GM18907 (cell line): ENCODE measurements around the gene SLC43A2.
A peak's percentile ranks its signal among the peaks of the same experiment; 100 is the strongest.
"Not testable (repeated sequence)": the region's sequence is repeated elsewhere in the genome, so short reads cannot be mapped to it uniquely, and the experiment has no call there.

Experiments used
- ATAC-seq: cut with Tn5 transposase; IDR thresholded peaks from one replicate; pipeline ENCODE4 v1.9.1; 2021; ENCODE audit warnings: mild to moderate bottlenecking, moderate library complexity; ENCODE audit not compliant: unreplicated experiment

Gene SLC43A2

DNA sequence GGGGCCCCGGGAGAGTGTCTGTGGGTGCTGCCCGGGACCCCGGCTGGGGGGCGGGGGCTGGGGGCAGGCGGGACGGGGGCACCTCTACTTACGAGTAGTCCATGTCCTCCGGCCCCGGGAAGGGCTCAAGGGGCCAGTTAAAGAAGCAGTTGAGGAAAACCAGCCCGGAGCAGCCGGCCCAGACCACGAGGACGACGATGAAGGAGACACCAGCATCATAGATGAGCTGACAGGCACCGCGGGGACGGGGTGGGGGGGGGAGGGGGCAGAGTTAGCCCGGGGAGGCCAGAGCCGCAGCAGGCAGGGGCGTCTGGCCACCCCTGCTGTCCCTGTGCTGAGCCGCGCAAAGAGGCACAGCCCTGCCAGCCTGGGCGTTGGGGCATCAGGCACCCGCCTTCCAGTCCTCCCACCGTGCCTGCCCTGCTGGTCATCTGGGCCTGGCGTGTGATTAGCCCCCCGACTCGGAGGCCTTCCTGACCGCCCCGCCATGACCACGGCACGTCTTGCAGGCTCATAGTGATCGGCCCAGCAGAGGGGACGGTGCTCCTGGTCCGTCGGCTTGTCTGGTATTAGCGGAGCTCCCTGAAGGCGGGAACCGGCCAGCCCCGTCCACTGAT is 37.1 kb downstream of the SLC43A2 start:
- no peak for ATAC-seq

DNA sequence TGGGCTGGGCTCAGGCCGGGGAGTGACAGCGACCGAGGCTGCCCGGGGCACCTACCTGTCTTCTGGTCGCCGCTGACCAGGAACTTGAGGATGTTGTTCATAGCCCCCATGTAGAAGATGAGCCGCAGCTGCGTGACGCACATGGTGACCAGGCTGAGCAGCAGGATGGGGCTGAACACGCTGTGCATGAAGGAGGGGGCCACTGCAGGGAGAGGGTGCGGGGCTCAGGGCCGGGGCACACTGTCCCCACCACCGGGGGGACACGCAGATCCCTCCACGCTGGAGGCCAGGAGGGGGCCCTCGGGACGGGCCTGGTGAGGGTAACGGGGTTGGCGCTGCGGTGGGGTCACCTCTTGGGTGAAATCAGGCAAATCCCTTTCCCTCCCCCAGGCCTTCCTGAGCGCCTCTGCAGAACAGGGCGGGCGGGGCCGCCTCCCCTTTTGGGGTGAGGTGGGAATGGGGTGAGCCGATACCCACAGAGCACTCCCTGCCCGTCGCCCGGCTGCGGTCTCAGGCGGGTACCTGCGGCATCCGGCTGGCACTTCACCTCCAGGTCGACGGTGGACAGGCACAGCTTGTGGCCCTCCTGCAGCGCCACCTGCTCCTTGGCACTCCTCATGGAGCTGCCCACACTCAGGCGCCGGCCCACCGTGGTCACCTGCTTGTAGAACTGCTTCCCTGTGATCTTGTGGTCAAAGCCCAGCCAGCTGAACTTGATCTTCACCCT is 37.7 kb downstream of the SLC43A2 start:
- no peak for ATAC-seq

DNA sequence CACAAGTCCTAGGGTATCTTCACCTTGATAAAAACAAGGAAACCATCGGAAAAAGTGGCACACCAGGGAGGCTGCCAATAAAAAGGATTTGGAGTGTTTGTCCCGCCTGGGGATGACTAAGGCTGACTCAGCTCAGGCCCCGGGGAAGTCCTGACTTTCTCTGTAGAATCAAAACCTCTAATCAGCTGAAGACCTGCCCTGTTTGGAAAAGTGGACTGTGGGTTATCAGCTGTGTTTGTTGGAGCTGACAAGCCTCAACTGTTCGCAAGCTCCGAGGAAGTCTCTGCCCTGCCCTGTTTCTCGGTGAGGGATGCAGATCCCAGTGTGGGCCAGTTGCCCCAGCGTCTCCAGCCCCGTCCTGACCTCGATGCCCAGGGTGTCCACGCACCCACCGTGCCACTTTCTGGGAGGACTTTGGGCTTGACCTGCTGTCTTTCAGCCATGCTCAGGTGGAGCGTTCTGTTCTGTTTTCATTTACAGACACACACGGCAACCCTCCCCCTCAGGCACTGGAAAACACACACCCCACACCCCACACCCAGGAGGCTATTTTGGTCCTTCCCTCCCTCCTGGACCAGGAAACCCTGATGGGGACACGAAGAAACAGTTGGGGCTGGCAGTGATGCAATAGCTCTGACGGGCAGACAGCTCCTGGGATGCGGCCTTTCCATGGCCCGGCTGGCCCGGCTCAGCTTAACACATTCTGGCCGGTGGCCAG is 38.4 kb downstream of the SLC43A2 start:
- ATAC-seq: no peak

DNA sequence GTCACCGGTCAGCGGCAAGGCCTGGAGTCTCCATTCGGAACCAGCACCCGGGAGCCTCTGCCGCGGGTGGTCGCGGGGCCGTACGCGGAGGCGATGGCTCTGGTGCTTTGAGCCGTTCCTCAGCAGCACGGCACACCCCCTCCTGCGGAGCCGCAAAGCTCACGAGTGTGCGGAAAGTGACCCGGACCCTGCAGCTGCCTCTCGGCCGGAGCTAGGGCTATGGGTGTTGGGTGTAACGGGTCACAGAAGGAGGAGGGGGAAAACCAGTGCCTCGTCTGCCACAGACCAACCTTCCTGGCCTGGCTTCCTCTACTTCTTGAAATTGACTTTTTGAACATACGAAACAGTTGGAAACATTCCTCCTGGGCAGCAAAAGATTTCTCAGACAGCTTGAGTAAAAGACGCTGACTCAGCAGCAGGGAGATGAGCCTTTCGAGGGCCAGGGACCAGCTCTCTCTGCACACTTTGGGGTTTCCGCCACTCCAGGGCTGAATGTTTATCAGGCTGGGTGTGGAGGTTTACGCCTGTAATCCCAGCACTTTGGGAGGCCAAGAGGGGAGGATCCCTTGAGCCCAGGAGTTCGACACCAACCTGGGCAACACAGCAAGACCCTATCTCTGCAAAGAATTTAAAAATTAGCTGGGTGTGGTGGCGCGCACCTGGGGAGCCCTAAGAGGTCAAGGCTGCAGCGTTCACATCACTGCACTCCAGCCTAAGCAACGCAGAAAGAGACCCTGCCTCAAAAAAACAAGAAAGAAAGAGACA is 39.6 kb downstream of the SLC43A2 start:
- no peak for ATAC-seq

DNA sequence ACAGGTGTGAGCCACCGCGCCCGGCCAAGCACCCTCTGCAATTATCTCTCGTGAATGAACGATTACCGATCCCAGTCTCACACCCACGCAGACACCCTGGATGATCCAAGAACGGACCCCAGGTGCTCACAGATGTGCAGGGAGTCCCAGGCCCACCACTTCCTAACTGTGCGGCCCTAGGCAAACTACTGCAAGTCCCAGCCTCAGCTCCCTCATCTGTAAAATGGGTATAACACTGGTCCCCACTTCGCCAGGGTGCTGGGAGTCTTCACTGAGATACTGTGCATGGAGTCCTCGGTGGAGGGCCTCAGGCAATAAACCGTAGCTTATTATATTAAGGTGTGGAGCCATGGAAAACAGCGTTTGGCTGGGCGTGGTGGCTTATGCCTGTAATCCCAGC is 44.5 kb downstream of the SLC43A2 start:
- no peak for ATAC-seq

DNA sequence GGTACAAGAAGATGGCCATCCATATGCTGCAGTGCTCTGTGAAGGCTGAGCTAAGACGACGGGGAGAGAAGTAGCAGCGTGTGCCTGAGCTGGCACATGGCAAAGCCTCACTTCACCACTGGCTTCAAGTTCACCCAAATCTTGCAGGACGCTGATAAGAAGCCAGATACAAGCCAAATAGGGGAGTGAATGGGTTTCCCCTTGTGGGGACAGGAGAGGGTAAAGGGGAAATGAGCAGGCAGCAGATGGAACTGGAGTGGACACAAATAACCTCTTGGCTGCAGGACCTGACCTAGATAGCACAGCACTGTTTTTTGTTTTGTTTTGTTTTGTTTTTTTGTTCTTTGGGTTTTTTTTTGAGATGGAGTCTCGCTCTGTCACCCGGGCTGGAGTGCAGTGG is 45.1 kb downstream of the SLC43A2 start:
- no peak for ATAC-seq

DNA sequence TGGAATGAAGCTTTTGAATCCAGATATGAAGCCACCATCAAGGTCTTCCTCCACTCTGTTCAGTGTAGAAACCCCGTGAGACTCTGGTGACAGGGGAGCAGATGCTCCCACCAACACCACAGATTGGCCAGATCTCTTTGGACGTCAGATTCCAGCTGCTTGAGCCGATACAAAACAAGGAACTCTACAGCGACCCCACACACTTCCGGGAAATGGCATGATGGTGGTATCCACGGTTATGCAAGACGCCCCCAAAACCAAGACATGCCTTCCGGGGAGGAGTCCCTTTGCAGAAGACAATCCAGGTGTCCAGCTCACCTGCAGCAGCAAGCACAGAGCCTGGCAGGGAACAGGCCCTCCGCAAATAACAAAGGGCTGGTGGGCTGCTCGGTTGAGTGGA is 46.3 kb downstream of the SLC43A2 start:
- no peak for ATAC-seq

DNA sequence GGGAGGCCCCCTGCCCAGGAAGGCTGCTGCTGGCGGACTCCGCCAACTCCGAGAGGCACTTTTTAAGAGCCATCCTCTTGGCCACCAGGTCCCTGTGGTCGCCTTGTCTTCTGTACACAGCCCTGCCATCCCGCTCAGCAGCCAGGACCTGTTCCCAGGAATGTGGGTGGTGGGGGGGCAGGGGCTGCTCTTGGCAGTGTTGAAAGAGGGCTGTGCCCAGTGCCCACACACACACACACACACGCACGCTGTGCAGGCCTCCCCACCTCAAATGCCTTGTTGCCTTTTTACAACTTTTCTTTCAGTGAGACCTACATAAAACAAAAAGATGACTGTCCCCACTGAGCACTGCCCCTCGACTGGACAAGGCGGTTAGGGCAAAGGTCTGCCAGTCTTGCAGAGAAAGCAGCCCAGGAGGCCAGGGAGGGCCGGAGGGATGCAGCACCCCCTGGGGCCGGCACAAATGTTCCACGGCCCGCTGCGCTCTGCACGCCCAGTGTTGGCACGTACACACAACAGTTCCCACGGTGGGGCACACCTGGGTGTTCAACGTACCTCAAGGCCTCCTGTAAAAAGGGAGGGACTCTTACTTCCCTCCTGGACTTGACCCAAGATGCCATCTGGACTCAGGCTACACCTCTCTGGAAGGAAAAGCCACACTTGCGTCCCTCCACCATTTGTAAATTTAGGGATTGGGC is 47.5 kb downstream of the SLC43A2 start:
- ATAC-seq: no peak

DNA sequence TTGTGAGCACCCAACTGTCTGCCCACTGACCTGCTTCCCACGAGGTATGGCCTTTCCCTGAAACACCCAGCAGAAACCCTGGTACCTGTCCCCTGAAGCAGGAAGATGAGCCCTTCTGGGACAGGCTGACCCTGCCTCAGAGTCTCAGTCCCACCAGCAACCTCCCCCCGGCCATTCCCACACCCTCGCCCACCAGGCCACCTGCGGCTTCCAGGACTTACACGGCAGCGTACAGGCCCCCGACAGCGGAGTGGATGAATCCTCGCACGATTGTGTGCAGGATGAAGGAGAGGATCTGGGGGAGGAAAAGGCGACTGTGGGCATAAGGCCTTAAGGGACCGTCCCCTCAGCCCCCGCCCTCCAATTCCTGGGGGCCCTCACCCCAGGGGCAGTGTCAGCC is 50.6 kb downstream of the SLC43A2 start:
- ATAC-seq: no peak

DNA sequence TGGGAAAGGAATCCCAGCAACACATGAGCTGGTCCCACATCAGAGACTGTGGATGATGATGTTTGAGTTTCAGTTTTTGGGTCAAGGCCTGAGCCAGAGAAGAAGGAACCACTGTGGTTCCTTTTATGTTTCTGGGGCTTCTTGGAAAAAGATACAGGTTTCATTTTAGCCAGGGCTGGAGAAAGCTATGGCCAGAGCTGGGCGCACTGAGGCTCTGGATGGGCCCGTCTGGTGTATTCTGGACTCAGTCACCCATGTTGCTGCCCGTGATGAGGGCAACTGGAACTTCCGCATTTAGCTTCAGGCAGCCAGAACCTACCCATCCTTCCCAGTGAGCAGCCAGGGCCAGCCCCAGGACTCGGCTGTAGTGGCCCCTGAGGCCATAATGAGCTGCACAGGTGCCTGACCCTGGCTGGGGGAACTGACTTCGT is 51.0 kb downstream of the SLC43A2 start:
- ATAC-seq: no peak

DNA sequence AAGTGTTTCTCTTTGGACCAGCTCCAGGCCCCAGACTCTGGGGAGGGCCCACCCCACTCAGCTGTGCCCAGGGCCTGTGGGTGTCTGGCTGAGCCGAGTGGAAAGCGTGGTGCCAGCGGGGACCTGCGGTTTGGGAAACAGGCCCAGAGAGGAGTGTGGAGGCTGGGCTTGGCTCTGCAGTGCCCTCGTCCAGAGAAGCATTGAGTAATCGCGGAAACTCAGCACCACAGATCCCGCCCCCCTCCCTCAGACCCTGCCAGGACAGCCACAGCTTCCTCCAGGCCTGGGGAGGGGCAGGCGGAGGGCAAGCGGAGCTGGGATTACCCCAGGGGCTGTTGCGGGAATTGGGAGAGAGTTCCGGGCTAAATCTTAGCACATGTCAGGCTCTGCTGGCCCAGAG is 51.5 kb downstream of the SLC43A2 start:
- ATAC-seq: no peak

DNA sequence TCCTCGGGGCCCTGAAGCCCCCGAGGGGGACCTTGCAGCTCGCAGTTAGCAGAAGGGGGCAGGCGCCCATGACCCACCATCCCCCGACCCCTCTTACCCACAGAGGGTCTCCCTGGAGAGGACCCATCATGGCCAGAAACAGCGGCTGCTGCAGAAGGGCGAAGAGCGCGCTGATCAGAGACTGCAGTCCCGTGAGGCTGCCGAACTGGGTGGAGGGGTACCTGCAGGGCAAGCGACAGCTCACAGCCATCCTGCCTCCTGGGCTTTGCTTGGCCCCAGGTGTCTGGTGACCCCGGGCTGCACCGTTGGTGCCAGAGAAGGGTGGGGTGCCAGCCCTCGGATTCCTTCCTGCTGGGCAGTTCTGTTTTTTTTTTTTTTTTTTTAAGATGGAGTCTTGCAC is 52.1 kb downstream of the SLC43A2 start:
- no peak for ATAC-seq

DNA sequence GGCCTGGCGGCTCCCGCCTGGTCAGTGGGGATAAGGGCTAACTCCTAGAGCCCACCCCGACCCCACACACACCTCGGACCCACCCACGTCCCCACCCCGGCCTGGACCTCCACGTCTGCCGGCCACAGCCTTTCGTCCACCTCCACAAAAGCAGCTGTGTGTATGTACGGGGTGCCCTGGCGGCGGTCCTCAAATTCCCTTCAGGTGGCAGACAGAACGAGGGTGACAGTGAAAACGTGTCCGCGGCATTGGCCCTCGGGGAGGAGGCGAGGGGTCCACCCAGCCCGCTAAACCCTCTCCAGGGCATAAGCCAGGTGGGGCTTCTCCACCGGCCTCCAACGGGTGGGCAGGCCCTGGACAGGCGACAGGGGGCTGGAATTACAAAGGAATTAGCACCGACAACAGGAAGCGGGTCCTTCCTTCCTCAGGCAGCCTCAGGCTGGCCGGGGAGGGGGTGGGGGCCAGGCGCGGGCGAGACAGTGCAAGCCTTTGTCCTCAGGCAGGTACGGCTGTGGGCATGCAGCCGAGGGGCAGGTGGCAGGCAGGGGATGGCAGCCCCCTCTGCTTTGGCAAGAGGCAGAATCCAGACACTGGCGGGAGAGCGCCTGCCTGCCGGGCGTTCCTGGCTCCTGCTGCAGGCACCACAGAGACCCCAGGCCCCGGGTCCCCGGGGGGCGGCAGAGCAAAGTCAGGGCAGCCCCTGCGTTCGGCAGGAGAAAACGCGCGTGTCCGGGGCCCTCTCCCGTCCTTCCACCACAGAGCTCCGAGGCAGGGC is 53.8 kb downstream of the SLC43A2 start:
- ATAC-seq: no peak

DNA sequence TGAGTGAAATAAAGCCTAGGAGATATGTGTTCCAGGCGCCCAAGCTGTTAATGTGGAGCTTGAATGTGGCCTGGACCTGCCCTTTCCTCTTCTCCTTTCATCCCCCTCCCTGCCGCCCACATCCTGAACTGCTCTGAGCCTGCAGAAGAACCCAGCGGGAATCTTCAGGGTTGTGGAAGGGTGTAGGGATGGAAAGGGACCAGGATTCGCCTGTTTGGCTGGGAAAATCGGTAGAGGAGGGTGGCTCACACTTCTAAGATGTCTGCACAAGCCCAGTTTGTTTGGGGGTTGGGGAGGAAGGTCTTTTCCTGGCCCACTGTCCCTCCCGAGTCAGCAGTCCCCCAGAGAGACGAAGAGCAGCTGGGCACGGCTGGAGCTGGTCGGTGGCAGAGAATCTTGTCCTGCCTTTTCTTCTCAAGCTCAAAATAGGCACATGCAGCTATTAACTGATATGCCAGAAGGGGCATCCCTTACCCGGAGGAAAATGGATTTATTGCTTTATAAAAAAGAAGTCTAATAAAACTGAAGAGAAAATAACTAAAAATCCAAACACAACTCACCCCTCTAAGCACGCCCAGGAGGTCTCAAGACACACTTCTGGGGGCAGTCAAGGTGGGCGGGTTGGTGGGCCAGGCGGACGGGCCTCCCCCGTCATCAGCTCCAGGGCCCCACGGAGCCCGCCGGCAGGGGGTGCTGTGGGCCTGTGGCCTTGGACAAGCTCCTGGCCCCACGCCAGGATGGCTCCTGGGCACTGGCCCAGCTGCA is 54.5 kb downstream of the SLC43A2 start:
- ATAC-seq: no peak

DNA sequence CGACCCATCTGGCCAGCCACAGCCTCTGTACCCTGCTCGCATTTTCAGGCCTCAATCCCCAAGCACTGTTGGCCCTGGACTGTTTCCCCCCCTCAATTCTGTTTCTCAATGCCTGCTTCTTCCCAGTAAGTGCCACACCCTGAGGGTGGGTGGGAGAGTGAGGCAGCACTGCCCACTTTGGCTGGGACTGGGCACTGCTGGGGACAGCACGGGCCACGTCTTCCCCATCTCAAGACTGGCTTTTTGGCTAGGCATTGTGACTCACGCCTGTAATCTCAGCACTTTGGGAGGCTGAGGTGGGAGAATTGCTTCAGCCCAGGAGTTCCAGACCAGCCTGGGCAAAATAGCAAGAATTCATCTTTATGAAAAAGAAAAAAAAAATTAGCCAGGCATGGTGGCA is 56.0 kb downstream of the SLC43A2 start:
- ATAC-seq: not testable (repeated sequence)

DNA sequence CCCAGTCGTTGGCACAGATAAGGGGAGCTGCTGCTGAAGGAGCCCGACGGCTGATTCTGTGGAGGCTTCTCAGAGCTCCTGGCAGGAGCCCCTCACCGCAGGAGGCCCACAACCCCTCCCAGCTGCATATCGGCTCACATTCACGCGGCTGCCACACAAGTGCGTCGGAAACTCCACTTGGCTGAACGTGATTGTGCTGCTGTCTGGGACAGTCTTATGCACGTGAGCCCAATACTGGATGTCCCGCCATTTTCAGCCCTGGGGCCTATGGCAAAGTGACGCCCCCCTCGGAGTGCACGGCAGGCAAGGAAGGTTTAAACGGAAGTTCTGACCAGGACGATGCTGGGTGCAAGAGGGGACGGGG is 57.3 kb downstream of the SLC43A2 start:
- ATAC-seq: no peak

DNA sequence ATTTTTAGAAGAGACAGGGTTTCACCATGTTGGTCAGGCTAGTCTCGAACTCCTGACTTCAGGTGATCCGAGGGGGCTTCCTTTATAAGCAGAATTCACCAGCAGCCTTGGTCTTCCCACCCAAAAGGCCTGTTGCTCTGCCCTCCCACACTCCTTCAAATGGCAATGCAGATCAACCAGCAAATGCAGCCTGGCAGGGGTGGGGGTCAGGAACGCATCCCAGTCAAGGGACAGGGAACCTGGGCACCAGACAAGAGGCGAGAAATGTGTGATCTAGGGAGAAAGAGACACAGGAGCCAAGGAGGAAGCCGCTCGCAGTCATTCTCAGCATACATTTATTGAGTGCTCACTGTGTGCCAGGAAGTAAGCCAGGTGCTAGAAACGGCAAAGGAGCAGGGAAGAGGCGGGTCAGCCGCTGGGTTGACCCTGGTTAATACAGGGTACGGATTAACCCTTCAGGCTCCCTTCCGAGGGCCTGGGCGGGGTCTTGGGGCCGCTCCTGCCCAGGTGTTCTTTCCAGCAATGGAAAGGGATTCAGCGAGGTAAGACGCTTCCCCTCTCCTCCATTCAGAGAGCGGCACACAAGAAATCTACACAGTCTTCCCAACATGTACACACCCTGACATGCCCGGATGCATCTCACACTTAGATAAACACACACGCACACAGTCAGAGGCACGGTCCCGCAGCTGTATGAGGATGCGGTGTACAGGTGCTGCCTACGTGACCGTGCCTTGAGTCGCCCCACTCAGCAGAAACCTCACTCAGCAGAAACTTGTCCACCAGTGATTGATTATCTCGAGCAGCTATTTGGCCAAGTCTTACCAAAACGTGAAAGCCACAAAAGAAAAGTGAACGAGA is 59.5 kb downstream of the SLC43A2 start:
- no peak for ATAC-seq

DNA sequence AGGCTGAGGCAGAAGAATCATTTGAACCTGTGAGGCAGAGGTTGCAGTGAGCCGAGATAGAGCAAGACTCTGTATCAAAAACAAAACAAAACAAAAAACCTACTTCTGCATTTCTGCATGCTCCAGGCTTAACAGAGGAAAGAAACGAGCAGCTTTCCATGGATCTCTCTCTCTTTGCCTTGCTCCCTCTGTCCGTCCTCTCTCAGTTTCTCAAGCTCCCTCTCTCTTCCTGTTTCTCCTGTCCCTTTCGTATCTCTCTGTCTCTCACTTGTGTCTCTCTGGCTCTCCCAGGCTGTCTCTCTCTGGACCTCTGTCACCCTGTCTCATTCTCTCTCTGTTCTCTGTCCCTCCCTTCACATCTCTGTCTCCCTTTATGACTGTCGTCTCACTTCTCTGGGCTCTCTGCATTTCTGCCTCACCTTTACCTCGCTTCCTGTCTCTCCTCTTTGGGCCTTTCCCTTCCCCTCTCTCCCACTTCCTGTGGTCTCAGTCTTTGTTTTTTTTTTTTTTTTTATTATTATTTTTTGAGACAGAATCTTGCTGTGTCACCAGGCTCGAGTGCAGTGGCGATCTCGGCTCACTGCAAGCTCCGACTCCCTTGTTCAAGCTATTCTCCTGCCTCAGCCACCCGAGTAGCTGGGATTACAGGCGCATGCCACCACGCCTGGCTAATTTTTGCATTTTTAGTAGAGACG is 62.0 kb downstream of the SLC43A2 start:
- peak; percentile 35 for ATAC-seq
